ENCODE measurements around the gene SNRNP70. TPM values are rescaled to one million over a fixed set of nuclear protein-coding genes. Genes with fewer than 3 reads are reported as not detected.

Gene SNRNP70
- total and polyA plus RNA-seq, 2 donors (not counting 3 experiments of a cell fraction or from before 2014, with no cell fraction given) = 215 to 300 TPM

- DNase-seq (ENCODE audit: low read depth, low spot score) (no peak), FAIRE-seq (no peak)
- no peaks in the 10 kb centered on the region for H3K9me1 ChIP-seq (replicated peaks; ENCODE audit: control insufficient read depth, extremely low read depth, insufficient read depth, low read length)
- intact Hi-C loops (cut with micrococcal nuclease) (loop anchor here (2.0 to 10.0 kb wide), 3 partner anchors 48 to 156 kb away; partner anchors contain the start of genes GYS1 and RUVBL2), dilution Hi-C loops (cut with MboI; ENCODE audit: extremely low pct_ligation_motif_present, low sequenced_read_pairs) (no loop called here)
- no TSS peak for BruUV-seq (replicated peaks)
- H3K27me3 ChIP-seq (ENCODE audit: control insufficient read depth in 2 of 2, insufficient read depth in 2 of 2, low read length in 2 of 2) = peaks cover 2 to 5% of the 10 kb centered on the region in 2 experiments
- ChIA-PET CTCF (interaction anchor here (0.6 to 4.1 kb wide), 8 partner anchors 14 to 122 kb away, joined by 3 to 56 read pairs (median 7); partner anchors contain the start of genes LIN7B and PPFIA3), POLR2A (interaction anchor here (0.5 to 0.6 kb wide), 2 partner anchors 33 to 441 kb away, joined by 3 to 4 read pairs; no protein-coding TSS in a partner anchor)
- H3K9ac ChIP-seq (replicated peaks; ENCODE audit: extremely low read depth, insufficient read depth, low read length) = no peak overlapping the region
- H3K4me2 ChIP-seq (ENCODE audit: insufficient read depth, low read length) = peak overlapping the region; percentile 95
- no peak for TF ChIP-seq JUN (IDR thresholded peaks at IDR 0.05; ENCODE audit: borderline replicate concordance, insufficient read depth, insufficient read length, low read depth)
- no peak for TF ChIP-seq MAX (IDR thresholded peaks at IDR 0.05; ENCODE audit: insufficient read depth, insufficient read length)
- no peak for TF ChIP-seq POLR2AphosphoS5 (IDR thresholded peaks at IDR 0.05; ENCODE audit: insufficient read depth, low read depth, low read length)
- no peak for TF ChIP-seq EZH2 (IDR thresholded peaks at IDR 0.05; ENCODE audit: borderline replicate concordance, low read depth, low read length, severe bottlenecking)
- no peak for TF ChIP-seq GATA2 (IDR thresholded peaks at IDR 0.05; ENCODE audit: insufficient read depth, insufficient read length, low read depth, low read length)
- TF ChIP-seq POLR2A (IDR thresholded peaks at IDR 0.05; ENCODE audit: low read depth, low read length) = no peak
- TF ChIP-seq FOS (IDR thresholded peaks at IDR 0.05; ENCODE audit: borderline replicate concordance, insufficient read depth, low read length) = no peak
- TF ChIP-seq MYC (IDR thresholded peaks at IDR 0.05; ENCODE audit: low read depth, low read length) = no peak
- TF ChIP-seq CTCF (IDR thresholded peaks at IDR 0.05; ENCODE audit: extremely low read depth in 1 of 2, insufficient read depth in 1 of 2, low read depth in 1 of 2, low read length in 2 of 2) = no peak
- no peaks in the 10 kb centered on the region for H4K20me1 ChIP-seq (replicated peaks; ENCODE audit: control insufficient read depth, extremely low read depth, insufficient read depth, low read length)
- no peaks in the 10 kb centered on the region for H3K36me3 ChIP-seq (ENCODE audit: control insufficient read depth in 2 of 2, extremely low read depth in 1 of 2, insufficient read depth in 2 of 2, low read length in 2 of 2)
- H3K4me3 ChIP-seq (replicated peaks in 1 of 3; ENCODE audit: insufficient read depth in 1 of 3, low read depth in 1 of 3, low read length in 3 of 3) = peak overlapping the region in 2 of 3 experiments; percentile 61 to 73
- H3K27ac ChIP-seq (ENCODE audit: insufficient read depth, low read depth, low read length) = no peak overlapping the region
- no peaks in the 10 kb centered on the region for H3K79me2 ChIP-seq (ENCODE audit: control insufficient read depth, insufficient read depth, low read length)
- H3K9me3 ChIP-seq (replicated peaks; ENCODE audit: control insufficient read depth, insufficient read depth, low read length) = no peaks in the 10 kb centered on the region
- H2AFZ ChIP-seq (ENCODE audit: low read depth, low read length) = peak overlapping the region; percentile 90
- H3K4me1 ChIP-seq (ENCODE audit: control insufficient read depth, extremely low read depth, insufficient read depth, low read length) = peaks cover 24% of the 10 kb centered on the region
These were observed 65.6 kb downstream of the SNRNP70 start for GRCh38 chr19:49150944-49151243.
